ENCODE data around the gene C19orf47.

The C19orf47 gene

DNA sequence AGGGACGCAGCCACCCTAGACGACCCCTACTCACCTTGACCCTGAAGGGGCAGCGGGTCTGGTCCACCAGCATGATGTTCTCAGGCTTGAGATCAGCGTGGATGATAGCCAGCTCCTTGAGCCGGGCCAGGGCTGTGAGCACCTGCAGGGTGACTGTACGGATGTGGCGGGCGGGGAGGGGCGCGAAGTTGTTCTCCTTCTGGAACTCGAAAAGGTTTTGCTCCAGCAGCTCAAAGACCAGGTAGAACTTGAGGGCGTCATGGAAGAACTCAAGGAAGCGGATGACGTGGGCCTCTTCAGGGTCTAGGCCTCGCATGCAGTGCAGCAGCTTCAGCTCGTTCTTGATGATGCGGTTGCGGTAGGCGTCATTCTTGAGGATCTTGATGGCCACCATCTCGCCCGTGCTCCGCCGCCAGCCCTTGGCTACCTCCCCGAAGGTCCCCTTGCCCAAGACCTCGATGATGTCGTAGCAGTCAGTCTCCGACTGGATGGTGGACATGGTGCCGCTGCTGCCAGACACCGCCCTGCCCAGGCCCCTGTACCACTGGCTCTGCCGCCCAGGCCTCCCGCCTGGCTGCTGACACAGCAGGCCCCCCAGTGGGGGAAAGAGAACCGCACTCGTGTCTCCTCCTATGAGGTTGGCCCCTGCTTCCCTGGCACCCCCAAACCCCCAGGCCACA lies 41.3 kb upstream of the C19orf47 start:
- Histone ChIP-seq H3K4me2 (ENCODE audit: low read length) (no peak overlapping the region), H3K9ac (ENCODE audit: low read depth, low read length) (no peak overlapping the region), H3K36me3 (ENCODE audit: insufficient read depth, low read length) (no peaks in the 10 kb centered on the region), H3K9me3 (replicated peaks; ENCODE audit: low read length) (no peaks in the 10 kb centered on the region), H3K4me3 (ENCODE audit: low read length) (no peak overlapping the region), H3K27me3 (ENCODE audit: control insufficient read depth, insufficient read depth, low read length) (peaks cover 2% of the 10 kb centered on the region), H3K4me1 (ENCODE audit: control insufficient read depth, insufficient read depth, low read length) (no peaks in the 10 kb centered on the region)

DNA sequence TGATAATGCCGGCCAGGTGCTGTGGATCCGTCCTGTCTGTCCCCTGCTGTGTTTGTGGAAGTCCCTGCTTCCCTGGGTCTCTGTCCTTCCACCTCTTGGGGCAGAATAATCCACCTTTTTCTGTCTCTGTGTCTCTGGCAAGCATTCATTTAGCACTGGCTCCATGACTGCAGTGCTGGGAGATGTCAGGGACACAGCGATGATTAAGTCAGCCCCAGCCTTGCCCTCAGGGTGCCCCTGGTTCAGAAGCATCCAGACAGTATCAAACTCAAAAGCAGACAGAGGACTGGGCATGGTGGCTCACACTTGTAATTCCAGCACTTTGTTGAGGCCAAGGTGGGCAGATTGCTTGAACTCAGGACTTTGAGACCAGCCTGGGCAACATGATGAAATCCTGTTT lies 40.3 kb upstream of the C19orf47 start:
- no peak overlapping the region for H3K9ac ChIP-seq (ENCODE audit: low read depth, low read length)
- no peaks in the 10 kb centered on the region for H3K9me3 ChIP-seq (replicated peaks; ENCODE audit: low read length)
- no peaks in the 10 kb centered on the region for H3K36me3 ChIP-seq (ENCODE audit: insufficient read depth, low read length)
- no peak overlapping the region for H3K4me3 ChIP-seq (ENCODE audit: low read length)
- no peaks in the 10 kb centered on the region for H3K4me1 ChIP-seq (ENCODE audit: control insufficient read depth, insufficient read depth, low read length)
- peaks cover 2% of the 10 kb centered on the region for H3K27me3 ChIP-seq (ENCODE audit: control insufficient read depth, insufficient read depth, low read length)
- H3K4me2 ChIP-seq (ENCODE audit: low read length), result no peak overlapping the region

DNA sequence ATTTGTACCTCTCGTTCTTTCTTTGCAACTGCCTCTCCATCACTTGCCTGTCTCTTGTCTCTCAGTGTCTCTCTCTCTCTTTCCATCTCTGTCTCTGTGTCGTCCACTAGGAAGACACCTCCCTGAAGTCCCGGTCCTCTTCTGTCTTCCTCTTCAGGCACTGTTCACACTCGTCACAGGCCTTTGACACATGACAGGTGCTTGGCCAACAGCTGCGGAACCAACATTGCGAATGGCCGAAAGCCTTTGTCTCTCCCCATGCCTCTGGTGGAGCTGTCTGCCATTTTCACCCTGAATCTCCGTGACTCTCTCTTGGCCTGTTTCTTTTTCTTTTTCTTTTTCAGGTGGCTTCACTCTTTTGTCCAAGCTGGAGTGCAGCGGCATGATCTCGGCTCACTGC lies 39.0 kb upstream of the C19orf47 start:
- no peak overlapping the region for H3K4me3 ChIP-seq (ENCODE audit: low read length)
- peaks cover 2% of the 10 kb centered on the region for H3K27me3 ChIP-seq (ENCODE audit: control insufficient read depth, insufficient read depth, low read length)
- H3K36me3 ChIP-seq (ENCODE audit: insufficient read depth, low read length), result no peaks in the 10 kb centered on the region

DNA sequence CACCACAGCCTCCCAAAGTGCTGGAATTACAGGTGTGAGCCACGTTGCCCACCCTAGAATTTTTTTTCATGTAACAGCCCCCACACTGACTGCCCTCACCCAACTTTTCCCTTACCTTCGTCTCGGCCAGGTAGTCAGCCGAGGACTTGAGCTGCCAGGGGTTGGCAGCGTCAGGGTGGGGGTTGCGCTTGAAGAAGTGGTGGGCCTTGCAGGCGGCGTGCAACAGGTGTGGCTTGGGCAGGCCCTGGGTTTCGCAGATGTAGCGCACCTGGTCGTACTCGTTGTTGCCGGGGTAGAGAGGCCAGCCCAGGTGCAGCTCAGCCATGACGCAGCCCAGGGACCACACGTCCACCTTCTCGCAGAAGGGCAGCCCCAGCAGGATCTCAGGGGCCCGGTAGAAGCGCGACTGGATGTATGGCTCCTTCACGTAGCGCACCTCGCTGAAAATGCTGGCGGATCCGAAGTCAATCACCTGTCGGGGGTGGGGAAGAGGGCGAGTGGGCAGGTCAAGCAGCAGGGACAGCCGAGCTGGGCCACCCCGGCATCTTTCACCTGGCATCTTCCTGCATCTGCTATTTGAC lies 35.6 kb upstream of the C19orf47 start:
- Histone ChIP-seq H3K9ac (ENCODE audit: low read depth, low read length) (no peak overlapping the region), H3K36me3 (ENCODE audit: insufficient read depth, low read length) (no peaks in the 10 kb centered on the region), H3K4me1 (ENCODE audit: control insufficient read depth, insufficient read depth, low read length) (no peaks in the 10 kb centered on the region), H3K4me3 (ENCODE audit: low read length) (no peak overlapping the region), H3K27me3 (ENCODE audit: control insufficient read depth, insufficient read depth, low read length) (peaks cover 2% of the 10 kb centered on the region), H3K4me2 (ENCODE audit: low read length) (no peak overlapping the region), H3K9me3 (replicated peaks; ENCODE audit: low read length) (no peaks in the 10 kb centered on the region)

More for the DNA sequence above, 39.0 kb upstream of the C19orf47 start:
- no peaks in the 10 kb centered on the region for H3K9me3 ChIP-seq (replicated peaks; ENCODE audit: low read length)
- no peaks in the 10 kb centered on the region for H3K4me1 ChIP-seq (ENCODE audit: control insufficient read depth, insufficient read depth, low read length)
- no peak overlapping the region for H3K4me2 ChIP-seq (ENCODE audit: low read length)
- no peak overlapping the region for H3K9ac ChIP-seq (ENCODE audit: low read depth, low read length)

DNA sequence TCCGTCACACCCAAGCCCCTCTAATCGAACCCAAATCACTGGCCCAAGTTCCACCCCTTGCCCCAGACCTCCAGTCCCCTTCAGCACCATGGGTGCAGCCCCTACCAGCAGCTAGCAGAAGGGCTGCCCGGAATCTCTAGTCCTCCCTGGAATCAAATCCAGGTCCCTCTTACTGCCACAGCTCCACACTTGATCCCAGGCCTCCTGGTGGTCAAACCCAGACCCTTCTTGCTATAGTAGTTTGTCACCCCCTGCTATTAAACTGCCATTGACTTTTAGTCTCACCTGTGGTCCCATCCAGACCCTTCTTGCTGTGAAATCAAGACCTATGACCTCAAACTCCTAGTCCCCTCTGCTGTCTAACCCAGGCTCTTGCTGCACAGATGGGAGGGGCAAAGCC lies 33.1 kb upstream of the C19orf47 start:
- Histone ChIP-seq H3K36me3 (ENCODE audit: insufficient read depth, low read length) (peaks cover 4% of the 10 kb centered on the region), H3K27me3 (ENCODE audit: control insufficient read depth, insufficient read depth, low read length) (peaks cover 2% of the 10 kb centered on the region), H3K4me2 (ENCODE audit: low read length) (no peak overlapping the region), H3K9me3 (replicated peaks; ENCODE audit: low read length) (no peaks in the 10 kb centered on the region), H3K9ac (ENCODE audit: low read depth, low read length) (no peak overlapping the region), H3K4me3 (ENCODE audit: low read length) (no peak overlapping the region), H3K4me1 (ENCODE audit: control insufficient read depth, insufficient read depth, low read length) (no peaks in the 10 kb centered on the region)

DNA sequence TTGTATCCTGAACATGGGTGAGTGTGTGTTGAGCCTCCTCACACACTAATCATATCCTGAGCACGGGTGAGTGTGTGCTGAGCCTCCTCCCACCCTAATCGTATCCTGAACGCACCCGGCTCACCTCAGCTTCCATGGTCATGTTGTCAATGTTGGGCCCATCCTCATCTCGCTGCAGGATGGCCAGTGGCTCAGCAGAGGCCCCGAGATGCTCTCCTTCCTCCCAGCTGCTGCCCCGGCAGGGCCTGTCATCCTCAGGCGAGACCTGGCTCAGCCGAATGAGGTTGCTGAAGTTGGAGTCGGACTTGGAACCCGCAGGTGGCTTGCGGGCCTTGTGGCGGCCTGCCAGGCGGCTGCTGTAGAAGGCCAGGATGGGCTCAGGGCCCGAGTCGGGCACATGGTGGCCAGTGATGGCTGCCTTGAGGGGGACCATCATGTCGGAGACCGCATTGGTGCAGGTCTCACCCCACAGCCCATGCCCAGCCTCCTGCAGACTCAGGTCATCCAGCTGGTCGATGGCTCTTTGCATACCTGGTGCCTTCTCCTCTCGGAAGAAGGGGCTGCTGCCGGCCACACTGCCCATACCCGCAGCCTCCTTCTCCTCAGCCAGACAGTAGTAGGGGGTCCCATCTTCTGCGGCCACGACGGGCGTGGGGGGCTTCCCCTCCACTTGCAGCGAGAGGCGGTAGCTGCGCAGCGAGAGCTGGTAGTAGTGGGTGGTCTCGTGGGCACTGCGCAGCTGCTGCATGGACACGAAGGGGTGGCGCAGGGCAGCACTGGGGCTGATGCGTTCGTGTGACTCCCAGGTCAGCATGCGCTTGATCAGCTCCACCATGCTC lies 32.2 kb upstream of the C19orf47 start:
- H3K4me3 ChIP-seq (ENCODE audit: low read length), result no peak overlapping the region
- H3K27me3 ChIP-seq (ENCODE audit: control insufficient read depth, insufficient read depth, low read length), result peaks cover 2% of the 10 kb centered on the region
- peaks cover 4% of the 10 kb centered on the region for H3K36me3 ChIP-seq (ENCODE audit: insufficient read depth, low read length)
- no peak overlapping the region for H3K4me2 ChIP-seq (ENCODE audit: low read length)
- no peak overlapping the region for H3K9ac ChIP-seq (ENCODE audit: low read depth, low read length)
- H3K9me3 ChIP-seq (replicated peaks; ENCODE audit: low read length), result no peaks in the 10 kb centered on the region
- H3K4me1 ChIP-seq (ENCODE audit: control insufficient read depth, insufficient read depth, low read length), result no peaks in the 10 kb centered on the region

DNA sequence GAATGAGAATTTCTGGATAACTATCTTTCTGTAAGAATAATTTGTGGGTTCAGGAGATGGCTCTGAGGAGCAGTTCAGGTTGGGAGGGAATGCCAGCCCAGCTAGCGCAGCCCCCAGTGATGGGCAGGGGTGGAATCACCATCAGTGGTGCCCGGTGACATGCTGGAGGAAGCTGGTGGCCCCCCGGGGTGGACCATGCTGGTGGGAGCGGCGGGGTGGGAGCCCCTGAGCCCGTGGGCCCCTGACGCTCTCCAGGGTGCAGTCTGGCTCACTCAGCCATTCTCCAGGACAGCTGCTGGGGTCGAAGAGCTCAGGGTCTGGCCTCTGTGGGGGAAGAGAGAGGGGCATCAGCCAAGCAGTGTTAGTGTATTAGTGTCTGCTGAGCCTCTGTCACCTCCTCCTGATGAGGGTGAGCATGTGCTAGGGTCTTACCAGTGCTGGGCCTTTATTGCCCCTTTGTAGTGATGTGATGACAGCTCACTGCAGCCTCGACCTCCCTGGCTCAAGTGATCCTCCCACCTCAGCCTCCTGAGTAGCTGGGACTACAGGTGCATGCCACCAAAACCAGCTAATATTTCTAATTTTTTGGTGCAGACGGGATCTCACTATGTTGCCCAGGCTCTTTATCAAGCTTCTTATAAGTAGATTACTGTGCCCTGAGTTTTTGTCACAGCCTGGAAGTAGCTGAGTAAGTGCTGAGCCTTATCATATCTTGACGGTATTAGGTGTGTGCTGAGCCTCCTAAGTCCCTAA lies 31.4 kb upstream of the C19orf47 start:
- Histone ChIP-seq H3K27me3 (ENCODE audit: control insufficient read depth, insufficient read depth, low read length) (no peaks in the 10 kb centered on the region), H3K4me3 (ENCODE audit: low read length) (no peak overlapping the region), H3K9me3 (replicated peaks; ENCODE audit: low read length) (no peaks in the 10 kb centered on the region), H3K36me3 (ENCODE audit: insufficient read depth, low read length) (peaks cover 4% of the 10 kb centered on the region), H3K4me1 (ENCODE audit: control insufficient read depth, insufficient read depth, low read length) (no peaks in the 10 kb centered on the region), H3K4me2 (ENCODE audit: low read length) (no peak overlapping the region), H3K9ac (ENCODE audit: low read depth, low read length) (no peak overlapping the region)

DNA sequence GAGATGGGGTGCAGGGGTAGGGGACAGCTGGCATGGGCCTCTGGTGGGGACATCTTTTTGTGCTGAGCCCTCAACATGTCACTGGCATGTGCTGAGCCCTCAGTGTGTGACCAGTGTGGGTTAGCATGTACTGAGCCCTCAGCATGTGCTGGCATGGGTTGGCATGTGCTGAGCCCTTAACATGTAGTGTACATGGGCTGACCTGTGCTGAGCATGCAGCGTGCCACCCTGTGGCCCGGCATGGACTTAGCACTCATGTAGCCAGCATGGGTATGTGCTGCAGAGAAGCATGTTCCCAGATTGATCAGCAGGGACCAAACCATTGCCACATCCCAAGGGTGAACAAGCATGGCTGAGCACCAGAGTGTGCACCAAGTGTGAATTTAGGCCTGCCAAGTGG lies 30.3 kb upstream of the C19orf47 start:
- no peaks in the 10 kb centered on the region for H3K4me1 ChIP-seq (ENCODE audit: control insufficient read depth, insufficient read depth, low read length)
- H3K36me3 ChIP-seq (ENCODE audit: insufficient read depth, low read length), result peaks cover 11% of the 10 kb centered on the region
- no peak overlapping the region for H3K9ac ChIP-seq (ENCODE audit: low read depth, low read length)
- H3K4me3 ChIP-seq (ENCODE audit: low read length), result no peak overlapping the region
- H3K27me3 ChIP-seq (ENCODE audit: control insufficient read depth, insufficient read depth, low read length), result no peaks in the 10 kb centered on the region
- H3K4me2 ChIP-seq (ENCODE audit: low read length), result no peak overlapping the region
- H3K9me3 ChIP-seq (replicated peaks; ENCODE audit: low read length), result no peaks in the 10 kb centered on the region

DNA sequence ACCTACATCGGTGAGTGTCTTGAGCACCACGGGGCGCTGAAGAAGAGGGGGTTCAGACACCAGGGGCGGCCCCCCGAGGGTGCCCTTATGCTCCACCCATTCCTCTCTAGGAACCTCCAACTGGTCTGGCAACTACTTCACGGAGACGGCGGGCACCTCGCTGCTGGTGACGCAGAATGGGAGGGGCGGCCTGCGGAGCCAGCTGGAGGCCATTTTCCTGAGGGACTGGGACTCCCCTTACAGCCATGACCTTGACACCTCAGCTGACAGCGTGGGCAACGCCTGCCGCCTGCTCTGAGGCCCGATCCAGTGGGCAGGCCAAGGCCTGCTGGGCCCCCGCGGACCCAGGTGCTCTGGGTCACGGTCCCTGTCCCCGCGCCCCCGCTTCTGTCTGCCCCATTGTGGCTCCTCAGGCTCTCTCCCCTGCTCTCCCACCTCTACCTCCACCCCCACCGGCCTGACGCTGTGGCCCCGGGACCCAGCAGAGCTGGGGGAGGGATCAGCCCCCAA lies 29.7 kb upstream of the C19orf47 start:
- Histone ChIP-seq H3K4me1 (ENCODE audit: control insufficient read depth, insufficient read depth, low read length) (no peaks in the 10 kb centered on the region), H3K4me2 (ENCODE audit: low read length) (no peak overlapping the region), H3K36me3 (ENCODE audit: insufficient read depth, low read length) (peaks cover 14% of the 10 kb centered on the region), H3K27me3 (ENCODE audit: control insufficient read depth, insufficient read depth, low read length) (no peaks in the 10 kb centered on the region), H3K9ac (ENCODE audit: low read depth, low read length) (no peak overlapping the region), H3K4me3 (ENCODE audit: low read length) (no peak overlapping the region), H3K9me3 (replicated peaks; ENCODE audit: low read length) (no peaks in the 10 kb centered on the region)

DNA sequence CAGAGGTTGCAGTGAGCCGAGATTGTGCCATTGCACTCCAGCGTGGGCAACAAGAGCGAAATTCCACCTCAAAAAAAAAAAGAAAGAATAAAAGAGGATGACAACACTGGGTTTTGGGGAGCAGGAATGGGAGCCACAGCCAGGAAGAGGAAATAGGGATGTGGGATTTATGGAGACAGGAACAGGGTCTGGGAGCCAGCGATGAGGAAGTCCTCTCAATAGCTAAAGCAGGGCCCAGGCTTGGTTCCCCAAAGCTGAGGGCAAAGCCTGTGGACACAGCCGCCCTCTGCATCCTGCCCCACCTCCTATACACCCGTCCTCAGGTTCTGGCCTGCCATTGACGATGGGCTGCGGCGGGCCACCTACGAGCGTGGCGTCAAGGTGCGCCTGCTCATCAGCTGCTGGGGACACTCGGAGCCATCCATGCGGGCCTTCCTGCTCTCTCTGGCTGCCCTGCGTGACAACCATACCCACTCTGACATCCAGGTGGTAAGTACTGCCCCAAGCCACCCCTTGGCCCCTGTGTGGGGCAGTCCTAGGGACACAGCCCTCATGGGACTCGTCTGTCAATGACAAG lies 28.2 kb upstream of the C19orf47 start:
- Histone ChIP-seq H3K4me1 (ENCODE audit: control insufficient read depth, insufficient read depth, low read length) (no peaks in the 10 kb centered on the region), H3K9me3 (replicated peaks; ENCODE audit: low read length) (no peaks in the 10 kb centered on the region), H3K27me3 (ENCODE audit: control insufficient read depth, insufficient read depth, low read length) (no peaks in the 10 kb centered on the region), H3K4me2 (ENCODE audit: low read length) (no peak overlapping the region), H3K9ac (ENCODE audit: low read depth, low read length) (no peak overlapping the region), H3K4me3 (ENCODE audit: low read length) (no peak overlapping the region), H3K36me3 (ENCODE audit: insufficient read depth, low read length) (peaks cover 28% of the 10 kb centered on the region)

DNA sequence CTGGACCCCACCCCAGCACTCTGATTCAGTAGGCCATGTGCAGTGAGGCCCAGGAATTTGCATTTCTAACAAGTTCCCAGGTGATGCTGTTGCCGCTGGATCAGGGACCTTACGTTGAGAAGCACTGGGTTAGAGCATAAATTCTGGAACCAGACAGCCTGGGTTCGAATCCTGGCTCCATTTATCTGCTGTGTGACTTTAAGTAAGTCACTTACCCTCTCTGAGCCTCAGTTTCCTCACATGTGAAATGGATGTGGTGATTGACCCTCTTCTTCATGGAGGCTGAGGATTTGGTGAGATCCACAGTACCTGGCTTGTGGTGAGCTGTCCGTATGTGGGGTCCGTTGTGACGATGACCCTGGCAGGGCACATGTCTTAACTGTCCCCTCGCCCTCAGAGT lies 25.9 kb upstream of the C19orf47 start:
- Histone ChIP-seq H3K27me3 (ENCODE audit: control insufficient read depth, insufficient read depth, low read length) (no peaks in the 10 kb centered on the region), H3K4me3 (ENCODE audit: low read length) (no peak overlapping the region), H3K36me3 (ENCODE audit: insufficient read depth, low read length) (peaks cover 41% of the 10 kb centered on the region), H3K9ac (ENCODE audit: low read depth, low read length) (no peak overlapping the region), H3K4me2 (ENCODE audit: low read length) (no peak overlapping the region), H3K9me3 (replicated peaks; ENCODE audit: low read length) (no peaks in the 10 kb centered on the region), H3K4me1 (ENCODE audit: control insufficient read depth, insufficient read depth, low read length) (no peaks in the 10 kb centered on the region)
